ENCODE data around the gene BEX3.
"Not testable (repeated sequence)": the region's sequence is repeated elsewhere in the genome, so short reads cannot be mapped to it uniquely, and the experiment has no call there.

Gene BEX3

GRCh38 chrX:103376118-103376978, at the start of gene BEX3:
Gene BEX3, plus strand, starts transcription at chrX:103376538. Its CDS starts 984 bp downstream, at chrX:103377522.
- peak; percentile 62 to 83 for DNase-seq

DNA sequence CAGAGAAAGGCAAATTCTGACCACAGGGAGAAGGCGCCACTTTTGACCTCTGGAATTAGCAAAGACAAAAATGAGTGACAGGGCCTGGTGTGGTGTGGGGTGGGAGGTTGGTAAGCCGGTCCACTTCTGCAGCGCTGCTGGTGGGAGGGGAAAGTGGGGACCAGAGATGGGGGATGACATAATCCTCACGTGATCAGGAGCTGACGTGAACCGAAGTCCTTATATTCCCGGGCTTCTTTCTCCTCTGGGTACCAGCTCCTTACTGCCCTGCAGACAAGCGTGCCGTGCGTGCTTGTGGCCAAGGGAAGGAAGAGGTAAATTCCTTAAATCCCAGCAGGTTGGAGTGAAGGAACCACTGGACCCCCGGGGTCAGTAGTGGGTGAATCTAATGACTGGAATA, 46.3 kb upstream of the BEX3 start, which contains the start of gene TCEAL7:
Gene TCEAL7, plus strand, starts transcription at position 249 of the 400 bp plus-strand sequence. CDS start 1,165 bp downstream, outside the sequence.
- DNase-seq: peak; percentile 82 to 92

DNA sequence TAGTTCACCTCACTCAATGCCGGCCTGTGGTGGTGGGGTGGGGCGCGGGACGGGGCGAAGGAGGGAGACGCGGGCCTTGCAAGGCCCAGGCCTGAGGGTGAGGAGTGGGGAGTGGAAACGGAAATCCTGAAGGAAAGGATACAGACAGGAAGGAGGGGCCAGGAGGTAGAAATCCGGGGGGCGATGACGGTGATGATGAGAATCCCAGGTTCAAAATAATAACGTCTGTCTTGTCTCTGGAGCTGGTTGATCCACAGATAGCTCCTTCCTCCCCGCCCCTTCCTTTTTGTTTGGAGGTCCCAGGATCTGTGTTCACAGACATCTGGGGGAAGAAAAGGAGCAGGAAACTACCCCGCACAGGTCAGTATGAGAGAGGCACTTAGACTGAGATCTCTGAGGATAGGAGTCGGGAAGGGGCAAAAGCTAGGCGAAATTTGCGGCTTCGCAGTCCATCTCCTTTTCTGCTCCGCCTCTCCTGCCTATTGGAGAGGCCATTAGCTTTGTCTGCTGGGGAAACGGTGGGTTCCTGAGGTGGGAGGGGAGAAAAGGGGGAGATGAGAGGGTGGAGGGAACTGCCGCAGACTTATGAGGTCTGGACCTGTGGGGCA, 45.6 kb upstream of the BEX3 start:
- peak; percentile 20 to 37 for DNase-seq

GRCh38 chrX:103338663-103339062, 37.7 kb upstream of the BEX3 start:
- no peak for DNase-seq

DNA sequence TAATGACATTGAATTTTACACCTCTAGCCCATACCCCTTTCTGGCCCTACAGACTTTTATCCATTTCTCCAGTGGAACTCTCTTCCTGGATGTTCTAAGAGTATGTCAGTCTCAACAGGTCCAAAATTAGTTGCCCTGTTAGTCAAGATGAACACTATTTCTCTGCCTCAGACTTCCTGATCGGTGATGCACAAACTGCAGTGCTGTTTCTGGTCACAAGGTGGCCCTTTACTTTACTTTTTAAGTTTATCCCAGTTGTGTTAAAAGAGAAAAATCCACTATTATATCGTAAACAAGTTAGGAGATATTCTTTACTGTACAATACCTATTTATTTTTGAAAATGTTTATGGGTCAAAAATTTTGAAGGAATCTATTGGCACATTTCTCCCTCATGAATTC, 33.2 kb upstream of the BEX3 start:
- peak in 1 of 2 experiments; percentile 17 for DNase-seq

GRCh38 chrX:103344606-103345005, 31.7 kb upstream of the BEX3 start:
- no peak for DNase-seq

GRCh38 chrX:103347682-103348397, 28.5 kb upstream of the BEX3 start:
- no peak for DNase-seq

DNA sequence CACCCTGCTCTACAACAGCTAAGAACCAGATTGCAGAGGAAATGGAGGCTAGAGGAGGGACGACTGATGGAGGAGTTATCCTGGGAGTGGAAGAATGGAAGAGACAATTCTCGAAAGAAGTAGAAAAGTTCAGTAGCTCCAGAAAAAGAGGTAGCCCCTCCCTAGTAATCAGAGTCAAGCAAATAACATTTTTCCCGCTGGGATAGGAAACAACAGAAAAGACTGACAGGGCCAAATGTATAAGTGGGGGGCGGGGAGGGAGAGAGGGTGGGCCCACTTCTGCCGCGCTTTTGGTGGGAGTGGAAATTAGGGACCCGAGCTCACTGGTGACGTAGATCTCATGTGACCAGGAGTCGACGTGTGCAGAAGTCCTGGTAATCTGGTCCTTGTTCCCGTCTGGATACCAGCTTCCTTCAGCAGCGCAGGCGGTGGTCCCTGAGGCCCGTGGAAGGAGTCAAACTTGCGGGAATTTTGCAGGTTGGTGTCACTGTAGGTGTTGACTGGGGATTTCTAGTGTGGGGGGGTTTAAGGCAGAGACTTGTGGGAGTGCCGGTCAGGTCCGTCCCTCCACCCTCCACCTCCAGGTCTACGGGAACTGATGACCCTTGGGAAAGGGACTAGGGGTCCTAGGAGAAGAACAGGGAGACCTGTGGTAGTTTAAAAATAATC, 20.1 kb upstream of the BEX3 start, which contains the start of gene TCEAL9:
Gene TCEAL9, plus strand, starts transcription at position 377 of the 669 bp plus-strand sequence. CDS start 1,179 bp downstream, outside the sequence.
- DNase-seq: peak; percentile 79 to 92

DNA sequence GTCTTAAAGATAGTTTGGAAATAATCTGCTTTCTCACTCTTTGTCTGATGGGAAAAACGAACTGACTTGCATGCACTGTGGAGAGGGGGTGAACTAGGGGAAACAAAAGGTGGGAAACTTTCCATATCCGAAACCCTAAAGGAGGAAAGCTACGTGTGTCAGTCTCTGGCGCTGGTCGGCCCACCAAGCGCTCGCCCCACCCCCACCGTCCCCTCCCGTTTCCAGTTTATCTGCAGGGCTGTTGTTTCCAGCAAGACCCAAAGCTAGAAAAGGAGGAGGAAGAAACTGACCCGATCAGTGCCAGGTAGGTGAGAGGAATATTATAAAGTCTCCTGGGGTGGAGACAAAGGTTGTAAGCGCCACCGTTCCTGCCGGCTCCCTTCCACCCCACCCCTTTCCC, 19.5 kb upstream of the BEX3 start:
- DNase-seq: peak in 1 of 2 experiments; percentile 9

GRCh38 chrX:103357871-103358270, 18.5 kb upstream of the BEX3 start:
- no peak for DNase-seq

DNA sequence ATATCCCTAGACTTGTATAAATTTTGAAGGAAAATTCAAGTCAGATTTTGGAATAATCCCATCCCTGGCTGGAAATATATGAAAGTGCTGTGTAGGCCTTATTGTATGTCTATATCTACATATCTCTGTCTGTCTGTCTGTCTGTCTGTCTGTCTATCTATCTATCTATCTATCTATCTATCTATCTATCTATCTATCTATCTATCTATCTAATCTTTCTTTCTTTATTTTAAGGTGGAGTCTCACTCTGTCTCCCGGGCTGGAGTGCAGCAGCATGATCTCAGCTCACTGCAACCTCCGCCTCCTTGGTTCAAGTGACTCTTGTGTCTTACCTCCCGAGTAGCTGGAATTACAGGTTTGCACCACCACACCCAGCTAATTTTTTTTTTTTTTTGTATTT, 16.7 kb upstream of the BEX3 start:
- DNase-seq: not testable (repeated sequence)

DNA sequence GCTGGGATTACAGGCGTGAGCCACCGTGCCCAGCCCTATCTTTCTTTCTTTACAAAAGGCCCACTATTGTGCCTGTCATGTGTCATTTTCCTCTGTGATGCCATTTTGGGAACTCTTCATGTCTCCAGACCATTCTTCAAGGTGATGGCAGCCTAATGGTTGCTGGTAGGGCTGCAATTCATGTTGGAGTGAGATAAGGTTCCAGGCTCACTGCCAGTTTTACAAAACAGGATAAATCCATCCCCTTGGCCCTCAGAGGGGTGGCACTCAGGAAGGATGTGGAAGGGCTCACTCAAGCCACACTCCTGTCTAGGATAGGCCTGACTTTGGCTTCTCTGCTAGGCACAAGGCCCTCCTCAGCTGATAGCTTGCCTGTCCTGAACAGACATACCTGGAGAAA, 16.2 kb upstream of the BEX3 start:
- DNase-seq: no peak

DNA sequence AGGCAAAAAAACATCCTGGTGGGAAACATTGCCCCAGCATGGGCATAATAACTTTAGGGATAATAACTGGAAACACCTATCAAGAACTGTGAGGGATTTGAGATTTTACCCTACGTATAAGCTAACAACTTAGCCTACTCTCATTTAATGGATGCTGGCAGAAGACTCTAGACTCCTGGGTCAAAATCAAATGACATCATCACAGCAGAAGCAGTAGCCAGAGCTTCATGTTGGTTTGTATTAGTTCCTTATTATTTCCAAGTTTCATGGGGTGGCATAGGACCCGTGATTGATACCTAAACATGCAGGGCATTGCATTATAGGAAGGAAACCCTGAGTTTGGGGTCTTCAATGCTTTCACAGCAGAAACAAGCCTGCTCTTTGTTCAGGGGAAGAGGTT, 15.4 kb upstream of the BEX3 start:
- no peak for DNase-seq

DNA sequence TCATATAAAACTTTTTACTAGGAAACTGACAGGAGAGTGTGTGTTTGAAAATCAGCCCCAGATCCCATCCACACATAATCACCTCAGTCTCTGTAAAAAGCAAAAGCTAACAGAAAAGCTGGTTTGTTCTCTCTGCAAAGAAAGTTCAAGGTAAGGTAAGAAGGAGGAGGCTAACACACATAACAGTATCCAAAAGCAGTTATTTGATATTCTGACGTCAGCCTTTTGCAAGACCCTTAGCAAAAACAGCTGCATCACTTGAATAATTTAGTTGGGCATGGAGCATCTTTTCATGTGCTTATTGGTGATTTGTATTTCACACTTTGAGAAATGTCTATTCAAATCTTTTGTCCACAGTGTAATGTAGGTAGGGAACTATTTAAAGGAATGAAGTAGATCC, 14.5 kb upstream of the BEX3 start:
- DNase-seq: peak in 1 of 2 experiments; percentile 23

- no peak for DNase-seq
These were observed 13.9 kb upstream of the BEX3 start for GRCh38 chrX:103362474-103362873.

- no peak for DNase-seq
These were observed 13.3 kb upstream of the BEX3 start for GRCh38 chrX:103363046-103363445.

GRCh38 chrX:103367502-103367901, 8.8 kb upstream of the BEX3 start:
- DNase-seq: no peak

GRCh38 chrX:103369479-103369878, 6.9 kb upstream of the BEX3 start:
- DNase-seq: no peak

GRCh38 chrX:103372886-103373285, 3.5 kb upstream of the BEX3 start:
- DNase-seq: no peak

DNA sequence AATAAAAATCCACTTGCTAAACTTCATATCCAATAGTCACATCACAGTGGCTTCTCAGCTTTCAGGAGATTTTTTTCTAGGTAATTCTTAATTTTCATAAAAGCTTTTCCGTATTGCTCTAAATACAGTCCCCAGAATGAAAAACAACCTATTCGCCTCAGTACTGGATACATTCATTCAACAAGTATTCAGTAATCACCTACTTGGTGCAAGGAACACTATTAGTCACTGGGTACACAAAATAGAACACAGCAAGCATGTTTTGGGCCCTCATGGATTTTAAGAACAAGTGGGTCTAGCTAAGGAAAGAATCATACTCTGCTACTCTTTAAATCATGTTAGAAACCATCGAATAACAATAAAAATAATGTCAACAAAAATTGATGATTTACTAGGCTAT, 2.8 kb upstream of the BEX3 start:
- no peak for DNase-seq

DNA sequence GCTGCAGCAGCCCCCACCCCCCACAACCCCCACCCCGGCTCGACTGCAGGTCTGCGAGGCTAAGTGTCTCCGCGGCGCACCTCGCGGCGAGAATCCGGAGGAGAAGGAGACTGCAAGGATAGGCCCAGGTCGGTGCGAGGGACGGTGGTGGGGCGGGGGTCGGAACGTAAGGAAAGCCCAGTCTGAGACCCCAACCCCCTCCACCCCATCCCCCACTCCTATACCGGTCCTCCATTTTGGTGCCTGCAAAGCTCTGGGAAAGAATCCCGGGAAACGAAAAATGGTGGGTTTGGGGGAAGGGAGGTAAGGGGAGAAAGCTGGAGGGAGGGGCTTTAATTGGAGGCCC, 614 bp downstream of the BEX3 start:
- DNase-seq: peak; percentile 52 to 62

- DNase-seq: peak in 1 of 2 experiments; percentile 10
These were observed 2.7 kb downstream of the BEX3 start for GRCh38 chrX:103378990-103379389.

GRCh38 chrX:103382877-103383276, 6.5 kb downstream of the BEX3 start:
- no peak for DNase-seq

All from NCI-H524 (cell line).